ENCODE data around the gene SLC43A2.
A peak's percentile ranks its signal among the peaks of the same experiment; 100 is the strongest.

DNA sequence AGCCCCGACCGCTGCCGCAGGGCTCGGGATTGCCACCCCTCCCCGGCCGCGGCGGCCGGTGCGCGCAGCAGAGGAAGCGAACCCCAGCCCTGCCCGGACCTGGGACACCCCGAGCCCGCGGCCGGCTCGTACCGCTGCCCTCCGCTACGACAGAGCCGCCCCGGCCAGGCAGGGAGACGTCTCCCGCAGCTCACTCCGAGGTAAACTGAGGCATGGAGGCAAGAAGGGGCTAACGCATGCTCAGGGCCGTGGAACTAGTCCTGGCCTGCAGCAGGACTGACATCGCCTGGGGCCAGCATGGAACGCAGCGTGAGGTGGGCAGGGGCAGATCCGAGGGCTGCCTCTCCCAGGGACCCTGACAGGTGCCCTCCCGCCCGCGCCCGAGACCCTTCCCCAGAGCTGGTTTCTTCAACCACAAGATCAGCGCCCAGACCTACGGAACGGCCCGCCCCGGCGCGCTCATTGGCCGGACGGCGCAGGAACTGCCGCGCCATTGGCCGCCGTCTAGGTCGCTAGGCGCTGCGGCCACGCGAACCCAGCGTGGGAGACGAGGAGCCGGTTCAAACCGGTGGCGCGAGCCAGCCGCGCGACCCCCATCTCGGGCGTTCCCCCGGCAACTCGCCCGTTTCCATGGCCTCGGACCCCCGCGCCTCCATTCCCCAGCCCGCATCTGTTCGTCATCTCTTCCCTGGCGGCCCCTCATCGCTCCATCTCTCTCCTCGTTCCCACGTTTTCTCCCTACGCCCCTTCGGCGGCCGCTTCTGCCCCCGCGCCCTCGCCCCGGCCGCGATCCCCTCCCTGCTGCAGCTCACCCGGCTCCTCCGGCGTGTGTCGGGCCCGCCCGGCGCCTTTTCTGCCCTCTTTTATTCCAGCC, at the start of gene SLC43A2:
- no peak for TF ChIP-seq POLR2AphosphoS5 (IDR thresholded peaks at IDR 0.05; ENCODE audit: insufficient read depth, low read depth, low read length)
- TF ChIP-seq, protein P1, sequence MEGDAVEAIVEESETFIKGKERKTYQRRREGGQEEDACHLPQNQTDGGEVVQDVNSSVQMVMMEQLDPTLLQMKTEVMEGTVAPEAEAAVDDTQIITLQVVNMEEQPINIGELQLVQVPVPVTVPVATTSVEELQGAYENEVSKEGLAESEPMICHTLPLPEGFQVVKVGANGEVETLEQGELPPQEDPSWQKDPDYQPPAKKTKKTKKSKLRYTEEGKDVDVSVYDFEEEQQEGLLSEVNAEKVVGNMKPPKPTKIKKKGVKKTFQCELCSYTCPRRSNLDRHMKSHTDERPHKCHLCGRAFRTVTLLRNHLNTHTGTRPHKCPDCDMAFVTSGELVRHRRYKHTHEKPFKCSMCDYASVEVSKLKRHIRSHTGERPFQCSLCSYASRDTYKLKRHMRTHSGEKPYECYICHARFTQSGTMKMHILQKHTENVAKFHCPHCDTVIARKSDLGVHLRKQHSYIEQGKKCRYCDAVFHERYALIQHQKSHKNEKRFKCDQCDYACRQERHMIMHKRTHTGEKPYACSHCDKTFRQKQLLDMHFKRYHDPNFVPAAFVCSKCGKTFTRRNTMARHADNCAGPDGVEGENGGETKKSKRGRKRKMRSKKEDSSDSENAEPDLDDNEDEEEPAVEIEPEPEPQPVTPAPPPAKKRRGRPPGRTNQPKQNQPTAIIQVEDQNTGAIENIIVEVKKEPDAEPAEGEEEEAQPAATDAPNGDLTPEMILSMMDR (IDR thresholded peaks at IDR 0.05; ENCODE audit: extremely low read depth in 1 of 2, insufficient read depth in 1 of 2, low read depth in 1 of 2, low read length in 2 of 2), result no peak
- no peak for TF ChIP-seq MYC (IDR thresholded peaks at IDR 0.05; ENCODE audit: low read depth, low read length)
- TF ChIP-seq POLR2A (IDR thresholded peaks at IDR 0.05; ENCODE audit: low read depth, low read length), result peak; percentile 22
- TF ChIP-seq EZH2 (IDR thresholded peaks at IDR 0.05; ENCODE audit: borderline replicate concordance, low read depth, low read length, severe bottlenecking), result no peak
- TF ChIP-seq, protein P2, sequence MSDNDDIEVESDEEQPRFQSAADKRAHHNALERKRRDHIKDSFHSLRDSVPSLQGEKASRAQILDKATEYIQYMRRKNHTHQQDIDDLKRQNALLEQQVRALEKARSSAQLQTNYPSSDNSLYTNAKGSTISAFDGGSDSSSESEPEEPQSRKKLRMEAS (IDR thresholded peaks at IDR 0.05; ENCODE audit: insufficient read depth, insufficient read length), result peak; percentile 20
- TF ChIP-seq JUN (IDR thresholded peaks at IDR 0.05; ENCODE audit: borderline replicate concordance, insufficient read depth, insufficient read length, low read depth), result no peak
- TF ChIP-seq FOS (IDR thresholded peaks at IDR 0.05; ENCODE audit: borderline replicate concordance, insufficient read depth, low read length), result no peak

All from endothelial cell of umbilical vein (primary cell).